GM21723 (cell line): ENCODE results near the gene SH3BGRL2.
"Not testable (repeated sequence)": the region's sequence is repeated elsewhere in the genome, so short reads cannot be mapped to it uniquely, and the experiment has no call there.

Source experiments
- ATAC-seq: cut with Tn5 transposase; IDR thresholded peaks from one replicate; pipeline ENCODE4 v1.9.1; 2021; ENCODE audit warnings: mild to moderate bottlenecking, moderate library complexity; ENCODE audit not compliant: unreplicated experiment

The SH3BGRL2 gene

GRCh38 chr6:79734374-79734773, 103.2 kb downstream of the SH3BGRL2 start:
- no peak for ATAC-seq

GRCh38 chr6:79735183-79735582, 104.1 kb downstream of the SH3BGRL2 start:
- no peak for ATAC-seq

GRCh38 chr6:79737172-79737571, 106.0 kb downstream of the SH3BGRL2 start:
- ATAC-seq: no peak

GRCh38 chr6:79742030-79742429, 110.9 kb downstream of the SH3BGRL2 start:
- no peak for ATAC-seq

GRCh38 chr6:79745282-79745681, 114.2 kb downstream of the SH3BGRL2 start:
- not testable (repeated sequence) for ATAC-seq

- not testable (repeated sequence) for ATAC-seq
Measured at GRCh38 chr6:79746325-79746724, 115.2 kb downstream of the SH3BGRL2 start.

GRCh38 chr6:79750806-79751205, 119.7 kb downstream of the SH3BGRL2 start:
- ATAC-seq: no peak
